Epithelial cell of prostate (primary cell): ENCODE results near the gene BSDC1.
"Not testable (repeated sequence)": the region's sequence is repeated elsewhere in the genome, so short reads cannot be mapped to it uniquely, and the experiment has no call there.

Experiments
- DNase-seq: peaks from one replicate; pipeline ENCODE4 v3.0.0-alpha.2; 2011; ENCODE audit warnings: low read depth, low spot score
- H3K27ac ChIP-seq: fragments of 450-650 bp; 2 replicates; pipeline ENCODE4 v1.5.1; 2017; ENCODE audit warnings: mild to moderate bottlenecking

BSDC1 gene, protein sequence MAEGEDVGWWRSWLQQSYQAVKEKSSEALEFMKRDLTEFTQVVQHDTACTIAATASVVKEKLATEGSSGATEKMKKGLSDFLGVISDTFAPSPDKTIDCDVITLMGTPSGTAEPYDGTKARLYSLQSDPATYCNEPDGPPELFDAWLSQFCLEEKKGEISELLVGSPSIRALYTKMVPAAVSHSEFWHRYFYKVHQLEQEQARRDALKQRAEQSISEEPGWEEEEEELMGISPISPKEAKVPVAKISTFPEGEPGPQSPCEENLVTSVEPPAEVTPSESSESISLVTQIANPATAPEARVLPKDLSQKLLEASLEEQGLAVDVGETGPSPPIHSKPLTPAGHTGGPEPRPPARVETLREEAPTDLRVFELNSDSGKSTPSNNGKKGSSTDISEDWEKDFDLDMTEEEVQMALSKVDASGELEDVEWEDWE

DNA sequence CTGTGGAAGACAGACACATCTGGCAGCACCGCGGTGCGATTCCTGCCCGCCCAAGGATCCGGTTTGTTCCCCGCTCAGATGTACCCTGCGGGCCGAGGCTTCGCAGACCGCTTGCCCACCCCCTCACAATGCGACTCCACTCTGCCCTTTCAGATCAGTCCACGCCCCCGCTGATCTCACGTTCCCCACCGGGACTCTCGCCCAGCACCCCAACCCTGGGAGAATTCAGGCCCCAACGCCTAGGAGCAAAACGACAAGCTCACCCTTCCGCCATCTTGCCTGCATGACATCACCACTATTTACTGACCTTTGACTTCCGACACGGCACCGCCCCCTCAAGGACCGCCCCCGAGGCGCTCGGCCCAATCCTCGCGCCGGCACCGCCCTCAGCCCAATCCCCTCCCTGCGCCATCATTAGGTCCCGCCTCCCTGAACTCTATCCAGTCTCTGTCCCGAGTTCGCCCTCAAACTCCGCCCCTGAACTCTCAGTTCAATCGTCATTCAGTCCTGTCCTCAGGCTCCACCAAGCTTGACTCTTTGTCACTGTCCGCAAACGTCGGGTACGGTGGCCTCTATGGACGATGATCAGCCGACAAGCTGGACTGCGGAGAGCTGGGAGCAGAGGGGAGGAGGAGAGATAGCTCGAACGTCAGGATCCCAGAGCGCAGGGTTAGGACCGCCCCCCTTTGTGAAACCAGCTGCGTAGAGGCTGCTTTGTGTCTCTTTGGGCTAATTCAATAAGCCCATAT is at the start of gene BSDC1:
BSDC1 (minus strand) TSS at position 301 of the 749 bp plus-strand sequence; CDS start at position 274, 27 bp downstream.
- peak within 1 kb of the TSS; percentile 77 for H3K27ac ChIP-seq
- DNase-seq: peak; percentile 87

DNA sequence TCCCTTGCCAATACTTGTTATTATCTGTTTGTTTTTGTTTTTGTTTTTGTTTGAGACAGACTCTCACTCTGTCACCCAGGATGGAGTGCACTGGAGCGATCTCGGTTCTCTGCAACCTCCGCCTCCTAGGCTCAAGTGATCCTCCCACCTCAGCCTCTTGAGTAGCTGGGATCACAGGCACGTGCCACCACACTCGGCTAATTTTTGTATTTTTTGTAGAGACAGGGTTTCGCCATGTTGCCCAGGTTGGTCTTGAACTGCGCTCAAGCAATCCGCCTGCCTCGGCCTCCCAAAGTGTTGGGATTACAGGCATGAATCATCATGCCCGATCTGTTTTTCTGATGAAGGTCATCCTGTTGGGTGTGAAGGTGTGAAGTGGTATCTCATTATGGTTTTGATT is 47.2 kb upstream of the BSDC1 start:
- H3K27ac ChIP-seq, DNase-seq: not testable (repeated sequence)

DNA sequence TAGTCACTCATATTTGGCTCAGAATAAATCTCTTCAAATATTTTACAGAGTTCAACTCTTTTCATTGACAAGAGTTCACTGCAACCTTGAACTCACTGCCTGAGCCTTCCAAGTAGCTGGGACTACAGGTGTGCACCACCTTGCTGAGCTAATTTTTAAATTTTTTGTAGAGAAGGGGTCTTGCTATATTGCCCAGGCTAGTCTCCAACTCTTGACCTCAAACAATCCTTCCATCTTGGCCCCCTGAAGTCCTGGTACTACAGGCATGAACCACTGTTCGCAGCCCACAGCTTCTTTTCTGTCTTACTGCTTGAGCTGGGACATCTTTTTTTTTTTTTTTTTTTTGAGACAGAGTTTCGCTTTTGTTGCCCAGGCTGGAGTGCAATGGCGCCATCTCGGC is 44.5 kb upstream of the BSDC1 start:
- H3K27ac ChIP-seq, DNase-seq: not testable (repeated sequence)

DNA sequence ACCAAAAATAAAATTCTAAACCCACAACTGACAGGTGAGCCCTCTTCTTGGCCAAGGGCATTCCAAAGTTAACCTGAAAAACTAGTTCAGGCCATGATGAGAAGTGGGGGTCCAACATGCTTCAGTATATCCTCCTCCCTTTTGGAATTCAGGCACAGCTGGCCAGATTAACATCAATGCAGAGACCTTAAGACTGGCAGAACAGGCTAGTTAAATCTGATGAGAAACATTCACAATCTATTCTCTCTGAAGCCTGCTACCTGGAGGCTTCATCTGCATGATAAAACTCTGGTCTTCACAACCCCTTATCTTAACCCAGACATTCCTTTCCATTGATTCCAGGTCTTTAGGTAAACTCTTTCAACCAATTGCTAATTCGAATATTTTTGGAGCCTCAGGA is 43.9 kb upstream of the BSDC1 start:
- H3K27ac ChIP-seq: no peak overlapping the region
- no peak for DNase-seq

DNA sequence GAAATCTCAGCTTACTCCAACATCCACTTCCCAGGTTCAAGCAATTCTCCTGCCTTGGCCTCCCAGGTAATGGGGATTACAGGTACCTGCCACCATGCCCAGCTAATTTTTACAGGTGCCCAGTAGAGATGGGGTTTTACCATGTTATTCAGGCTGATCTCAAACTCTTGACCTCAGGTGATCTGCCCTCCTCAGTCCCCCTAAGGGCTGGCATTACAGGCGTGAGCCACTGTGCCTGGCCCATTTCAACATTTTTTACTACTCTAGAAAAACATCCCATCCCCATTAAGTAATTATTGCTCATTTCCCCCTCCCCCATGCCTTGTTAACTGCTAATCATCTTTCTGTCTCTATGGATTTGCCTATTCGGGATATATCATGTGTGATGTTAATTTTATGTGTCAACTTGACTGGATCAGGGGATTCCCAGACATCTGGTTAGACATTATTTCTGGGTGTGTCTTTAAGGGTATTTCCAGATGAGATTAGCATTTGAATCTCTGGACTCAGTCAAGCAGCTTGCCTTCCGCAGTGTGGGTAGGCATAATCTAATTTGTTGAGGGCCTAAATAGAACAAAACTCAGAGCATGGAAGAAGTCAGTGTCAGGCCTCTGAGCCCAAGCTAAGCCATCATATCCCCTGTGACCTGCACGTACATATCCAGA is 37.6 kb upstream of the BSDC1 start:
- H3K27ac ChIP-seq: no peak overlapping the region
- DNase-seq: no peak

DNA sequence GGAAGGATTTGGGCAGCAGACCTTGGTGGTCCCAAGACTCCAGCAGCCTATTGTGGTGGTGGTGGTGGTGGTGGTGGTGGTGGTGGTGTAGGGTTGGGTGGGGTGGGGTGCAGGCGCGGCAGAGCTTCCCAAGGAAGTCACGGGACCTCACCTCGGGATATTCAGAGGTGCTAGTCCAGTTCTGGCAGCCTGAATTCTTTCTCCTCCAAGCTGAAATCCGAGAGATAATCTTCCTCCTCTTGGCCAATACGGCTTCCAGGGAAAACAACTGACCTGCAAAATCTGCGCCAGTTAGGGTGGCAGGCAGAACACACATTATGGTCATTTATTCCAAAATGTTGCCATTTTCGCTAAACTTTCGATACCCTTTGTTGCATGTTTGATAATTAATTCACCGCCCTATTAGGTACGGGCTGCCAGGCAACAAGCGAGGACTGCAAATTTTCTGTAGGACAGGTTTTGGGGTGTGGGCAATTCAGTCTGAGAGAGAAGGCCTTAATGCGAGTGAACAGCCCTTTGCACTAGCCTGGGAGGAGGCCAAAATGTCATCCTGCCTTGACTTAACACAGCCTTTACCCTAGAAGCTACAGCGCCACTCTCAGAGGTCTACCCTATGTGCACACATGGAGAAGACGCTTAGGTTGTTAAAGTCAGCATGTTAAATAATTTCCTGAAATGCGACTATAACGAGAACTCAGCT is 33.2 kb upstream of the BSDC1 start:
- no peak for DNase-seq
- no peak overlapping the region for H3K27ac ChIP-seq

DNA sequence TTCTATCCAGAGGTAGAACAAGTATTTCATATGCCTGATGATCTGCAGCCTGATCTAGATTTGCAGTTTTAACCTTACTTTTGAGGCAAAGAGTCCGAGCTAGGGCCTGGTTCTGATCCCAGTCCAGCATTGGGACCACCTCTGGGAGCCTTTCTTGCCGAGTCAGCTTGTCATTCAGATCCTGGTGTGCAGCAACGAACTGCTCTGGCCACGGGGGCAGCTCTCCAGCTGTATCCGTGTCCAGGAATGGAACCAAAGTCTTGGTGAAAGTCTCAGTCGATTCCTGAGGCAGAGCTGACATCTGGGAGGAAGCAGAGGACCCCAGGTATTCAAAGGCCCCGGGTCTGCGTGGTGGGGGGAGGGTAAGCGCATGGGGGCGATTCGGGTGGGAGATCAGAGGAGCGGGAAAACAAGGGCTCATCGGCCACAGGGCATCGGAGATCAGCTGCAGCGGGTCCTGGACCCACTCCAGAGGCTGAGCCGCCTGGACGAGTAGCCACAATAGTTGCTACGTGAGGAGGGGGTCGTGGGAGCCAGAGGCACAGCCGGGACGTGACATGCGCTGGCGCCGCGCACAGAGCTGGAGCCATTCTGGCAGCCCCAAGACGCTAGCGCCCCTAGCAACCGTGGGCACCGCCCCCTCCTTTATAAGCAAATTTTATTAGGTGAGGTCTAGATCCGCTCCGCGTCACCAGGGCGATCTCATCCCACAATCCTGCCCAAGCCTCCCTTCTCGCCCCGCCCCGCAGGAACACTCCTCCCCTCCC is 32.4 kb upstream of the BSDC1 start:
- no peak for DNase-seq
- H3K27ac ChIP-seq: no peak overlapping the region

DNA sequence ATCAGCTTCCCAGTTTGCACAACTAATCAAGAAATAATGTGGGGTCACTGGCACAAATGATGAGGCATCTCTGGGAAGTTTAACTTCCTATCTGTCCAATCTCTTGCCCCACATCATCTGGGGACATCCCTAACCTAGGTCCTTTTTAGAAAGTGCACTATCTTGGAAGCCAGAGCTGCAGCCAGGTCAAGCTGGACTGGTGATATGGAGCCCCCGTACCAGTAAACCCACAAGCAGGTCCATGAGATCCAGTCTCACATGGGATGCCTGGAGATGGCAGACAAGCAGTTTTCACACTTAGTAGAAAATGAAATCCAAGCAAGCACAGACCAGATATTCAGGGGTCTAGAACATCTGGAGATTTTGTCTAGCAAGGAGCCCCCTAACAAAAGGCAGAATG is 27.5 kb upstream of the BSDC1 start:
- DNase-seq: no peak
- H3K27ac ChIP-seq: no peak overlapping the region

DNA sequence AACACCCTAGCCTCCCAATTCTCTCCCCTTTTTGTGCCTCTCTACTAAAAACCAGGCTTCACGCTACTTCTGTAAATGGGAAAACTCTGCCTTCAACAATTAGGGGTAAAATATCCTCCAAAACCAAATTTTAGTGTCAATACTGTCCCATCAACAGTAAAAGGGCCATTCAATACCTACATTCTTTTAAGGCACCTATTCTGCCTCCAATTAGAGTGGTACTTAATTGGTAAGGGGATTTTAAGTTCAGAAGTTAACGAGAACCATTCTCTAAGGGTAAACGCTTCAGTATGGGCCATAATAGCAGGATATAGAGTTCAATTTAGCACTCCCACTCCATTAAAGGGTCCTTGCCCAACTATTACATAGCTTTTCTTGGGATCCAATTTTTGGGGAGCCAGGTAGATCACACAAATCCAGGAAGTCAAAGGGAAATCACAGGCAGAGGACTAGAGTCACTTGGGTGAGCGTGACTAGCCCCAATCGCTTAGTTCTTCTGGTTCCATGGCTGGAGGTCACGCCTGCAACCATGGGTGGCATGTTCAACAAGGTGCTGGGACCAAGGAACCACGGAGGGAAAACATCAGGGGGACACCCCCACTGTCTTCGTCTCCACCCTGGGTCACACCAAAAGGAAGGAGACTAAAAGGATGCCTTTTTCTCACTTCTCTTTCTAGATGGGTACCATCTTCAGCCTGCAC is 20.1 kb upstream of the BSDC1 start:
- no peak for DNase-seq
- H3K27ac ChIP-seq: no peak overlapping the region

DNA sequence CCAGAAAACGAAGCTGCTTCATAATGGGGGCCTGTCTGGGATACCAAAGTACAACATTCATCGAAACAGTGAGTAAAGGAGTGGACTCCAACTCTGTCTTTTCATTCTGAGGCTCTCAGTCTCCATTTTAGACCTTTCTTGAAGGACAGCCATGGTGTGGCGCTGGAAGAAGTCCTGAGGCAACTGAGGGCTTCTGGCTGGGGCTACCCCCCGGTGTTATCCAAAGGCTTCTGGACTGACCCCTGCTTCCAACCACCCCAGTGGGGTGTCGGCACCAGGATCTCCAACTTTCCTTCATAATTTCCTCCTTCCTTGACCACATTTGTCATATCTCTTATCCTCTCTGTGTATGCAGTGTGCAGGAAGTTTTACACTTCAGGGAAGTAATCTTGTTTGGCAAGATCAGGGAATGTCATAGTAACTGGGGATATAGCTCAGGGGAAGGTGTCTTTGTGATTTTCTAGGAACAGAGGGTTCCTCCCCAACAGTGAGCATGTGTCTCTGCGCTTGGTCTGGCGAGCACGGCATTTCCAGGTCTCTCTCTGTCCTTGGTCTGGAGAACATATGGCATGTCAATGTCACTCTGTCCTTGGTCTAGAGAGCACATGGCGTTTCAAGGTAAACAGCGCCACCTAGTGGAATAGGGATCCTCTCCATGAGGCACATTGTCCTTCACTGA is 19.4 kb upstream of the BSDC1 start:
- no peak overlapping the region for H3K27ac ChIP-seq
- no peak for DNase-seq

DNA sequence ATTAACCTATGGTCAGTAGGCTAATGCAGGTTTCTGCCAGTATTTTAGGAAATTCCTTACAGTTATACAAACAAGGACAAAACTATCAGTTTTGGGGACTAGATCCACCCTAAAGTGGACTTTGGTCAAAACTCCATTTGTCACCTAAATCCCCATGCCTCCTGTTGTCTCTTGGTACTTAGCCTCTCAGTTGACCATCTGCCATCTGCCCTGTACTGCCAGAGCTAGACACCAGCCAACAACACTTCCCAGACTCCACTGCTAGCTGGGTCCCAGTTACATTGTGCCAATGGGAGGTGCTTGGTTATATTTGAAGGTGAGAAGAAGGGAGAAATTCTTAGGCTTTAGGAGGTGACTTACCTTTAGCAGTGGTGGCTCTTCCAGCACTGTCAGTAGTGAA is 17.0 kb upstream of the BSDC1 start:
- DNase-seq: no peak

DNA sequence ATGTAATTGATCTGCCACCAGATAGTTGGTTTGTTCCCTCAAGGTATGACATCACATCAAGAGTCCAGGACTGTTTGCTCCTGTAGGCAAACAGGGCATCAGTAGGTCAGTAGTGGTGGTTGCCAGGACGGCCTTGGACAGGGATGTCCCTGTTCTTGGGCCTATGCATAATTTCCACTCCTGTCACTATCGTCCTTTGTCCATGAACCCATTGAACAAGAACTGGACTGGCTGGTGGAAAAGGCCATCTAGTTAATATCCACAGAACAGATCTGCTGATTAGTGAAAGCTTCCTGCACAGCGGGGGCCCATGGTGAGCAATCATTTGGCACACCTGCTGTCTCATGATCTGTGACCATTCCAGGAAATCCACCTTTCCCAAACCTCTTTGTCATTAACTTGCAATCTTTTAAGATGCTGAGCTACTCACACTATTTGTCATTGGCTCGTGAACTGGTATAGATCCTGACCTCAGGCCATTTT is 12.4 kb upstream of the BSDC1 start:
- H3K27ac ChIP-seq: peak overlapping the region; percentile 9
- DNase-seq: no peak

More for the DNA sequence above, 17.0 kb upstream of the BSDC1 start:
- no peak overlapping the region for H3K27ac ChIP-seq

DNA sequence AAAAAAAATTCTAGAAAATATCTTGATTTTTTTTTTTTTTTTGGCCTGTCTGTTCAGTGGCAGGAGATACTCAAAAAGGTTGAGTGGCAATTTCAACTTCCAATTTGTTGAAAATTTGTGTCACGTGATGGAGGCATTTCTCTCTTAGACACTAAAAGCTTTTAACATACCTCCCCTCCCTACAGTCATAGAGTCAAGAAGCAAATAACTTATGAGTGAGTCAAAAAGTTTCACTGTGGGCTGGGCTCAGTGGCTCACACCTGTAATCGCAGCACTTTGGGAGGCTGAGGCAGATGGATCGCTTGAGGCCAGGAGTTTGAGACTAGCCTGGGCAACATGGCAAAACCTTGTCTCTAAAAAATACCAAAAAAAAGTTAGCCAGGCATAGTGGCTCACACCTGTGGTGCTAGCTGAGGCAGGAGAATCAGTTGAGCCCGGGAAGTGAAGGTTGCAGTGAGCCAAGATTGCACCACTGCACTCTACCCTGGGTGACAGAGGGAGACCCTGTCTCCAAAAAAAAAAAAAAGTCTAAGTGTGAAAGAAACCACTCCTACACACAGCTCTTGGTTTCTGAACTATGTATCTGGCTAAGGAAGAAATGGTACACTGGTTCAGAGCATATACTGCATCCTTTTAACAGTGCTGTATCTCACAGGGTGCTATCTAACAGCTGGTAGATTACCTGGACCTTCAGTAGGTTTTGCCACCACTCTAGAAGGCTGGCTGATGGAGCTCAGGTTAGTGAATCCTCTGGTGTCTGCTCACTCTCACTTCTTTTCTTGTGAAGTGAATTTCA is 11.6 kb upstream of the BSDC1 start:
- H3K27ac ChIP-seq: peak overlapping the region; percentile 9
- DNase-seq: no peak

DNA sequence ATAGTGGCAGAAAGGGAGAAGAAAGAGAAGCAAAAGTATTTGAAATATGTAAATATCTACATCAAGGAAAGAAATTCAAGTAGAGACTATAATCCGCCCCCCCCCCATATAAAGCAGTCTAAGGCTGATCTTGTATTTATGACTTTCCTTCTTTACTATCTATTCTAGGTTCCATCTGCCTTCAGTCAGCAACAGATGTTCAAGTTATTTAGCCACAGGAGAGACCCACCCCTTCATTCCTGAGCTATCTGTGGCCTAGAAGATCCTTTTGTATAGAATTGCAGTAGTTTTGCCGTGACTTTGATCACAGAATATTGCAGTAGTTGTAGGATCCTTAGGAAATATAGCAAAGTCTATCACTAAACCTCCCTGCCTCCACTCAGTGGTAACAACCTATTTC is 10.7 kb upstream of the BSDC1 start:
- no peak for DNase-seq
- no peak overlapping the region for H3K27ac ChIP-seq

DNA sequence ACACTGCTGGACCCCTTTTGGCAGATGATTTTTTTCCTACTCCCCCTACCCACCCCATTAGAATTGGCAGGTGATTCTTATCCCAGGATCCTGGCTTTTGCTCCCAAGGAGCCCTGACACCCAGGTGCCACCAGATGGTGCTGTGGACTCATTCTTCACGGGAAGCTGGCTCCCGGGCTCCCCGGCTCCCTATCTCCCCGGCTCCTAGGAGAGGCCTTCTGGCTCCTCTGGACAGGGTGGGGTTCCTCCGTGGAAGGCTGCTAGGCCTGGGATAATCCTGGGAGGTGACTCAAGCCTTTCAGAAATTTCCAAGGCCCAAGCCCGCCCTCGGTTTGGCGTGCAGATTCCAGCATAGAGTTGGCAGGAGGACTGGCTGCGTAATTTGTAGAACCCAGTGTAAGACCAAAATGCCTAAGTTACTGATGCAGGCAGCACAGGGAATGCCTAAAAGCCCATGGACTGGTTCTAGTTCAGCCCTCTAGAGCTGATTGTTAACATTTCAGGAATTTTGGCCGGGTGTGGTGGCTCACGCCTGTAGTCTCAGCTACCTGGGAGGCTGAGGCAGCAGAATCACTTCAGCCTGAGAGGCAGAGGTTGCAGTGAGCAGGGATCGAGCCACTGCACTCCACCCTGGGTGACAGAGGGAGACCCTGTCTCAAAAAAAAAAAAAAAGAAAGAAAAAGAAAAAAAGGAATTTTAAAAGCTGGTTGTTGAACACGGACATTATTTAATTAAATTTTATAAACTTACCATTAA is 6.8 kb upstream of the BSDC1 start:
- no peak for DNase-seq
- no peak overlapping the region for H3K27ac ChIP-seq

DNA sequence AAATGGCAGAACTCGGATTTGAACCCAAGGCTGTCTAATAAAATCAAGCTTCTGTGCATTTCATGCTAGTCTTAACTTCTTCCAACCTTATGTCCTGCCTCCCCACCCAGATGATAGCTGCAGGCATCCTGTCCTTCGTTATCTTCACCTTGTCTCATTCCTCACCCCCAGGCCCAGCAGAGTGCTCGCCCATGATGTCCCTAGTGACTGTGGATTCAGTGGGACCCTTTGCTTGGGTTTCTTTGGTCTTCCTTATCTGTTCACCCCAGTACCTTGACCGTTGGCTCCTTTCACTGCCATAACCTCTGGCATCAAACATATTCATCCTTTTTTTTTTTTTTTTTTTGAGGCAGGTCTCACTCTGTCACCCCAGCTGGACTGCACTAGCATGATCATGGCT is 5.6 kb upstream of the BSDC1 start:
- H3K27ac ChIP-seq: no peak overlapping the region
- DNase-seq: no peak

DNA sequence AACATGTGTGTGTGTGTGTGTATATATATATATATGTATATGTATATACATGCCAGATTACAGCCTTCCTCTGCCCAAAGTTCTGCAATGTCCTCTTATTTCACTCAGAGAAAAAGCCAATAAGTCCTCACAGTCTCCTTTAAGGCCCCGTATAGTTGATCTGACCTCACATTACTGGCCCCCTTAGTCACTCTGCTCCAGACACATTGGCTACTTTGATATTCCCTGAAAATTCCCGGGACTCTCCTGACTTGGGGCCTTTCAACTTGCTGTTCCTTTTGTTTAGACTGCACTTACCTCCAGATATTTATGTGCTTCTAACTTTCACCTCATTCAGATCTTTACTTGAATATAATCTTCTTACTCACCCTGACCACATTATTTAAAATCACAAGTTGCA is 4.2 kb upstream of the BSDC1 start:
- H3K27ac ChIP-seq: no peak overlapping the region
- no peak for DNase-seq
